SIG-M5 treated with dmso at 0.1 percent for 504 hours (cell line): ENCODE measurements around the gene KCNG3.

Experiments used
- DNase-seq: peaks from one replicate; lab custom pipeline; 2025; ENCODE audit not compliant: unreplicated experiment; lab: John Stamatoyannopoulos, UW

KCNG3 gene

GRCh38 chr2:42493468-42494354 is at the start of gene KCNG3:
Gene KCNG3 (minus strand): TSS chr2:42493982. CDS start chr2:42493501, 481 bp downstream.
- no peak for DNase-seq

- DNase-seq = no peak
Observed at GRCh38 chr2:42542871-42543270, 49.1 kb upstream of the KCNG3 start.

DNA sequence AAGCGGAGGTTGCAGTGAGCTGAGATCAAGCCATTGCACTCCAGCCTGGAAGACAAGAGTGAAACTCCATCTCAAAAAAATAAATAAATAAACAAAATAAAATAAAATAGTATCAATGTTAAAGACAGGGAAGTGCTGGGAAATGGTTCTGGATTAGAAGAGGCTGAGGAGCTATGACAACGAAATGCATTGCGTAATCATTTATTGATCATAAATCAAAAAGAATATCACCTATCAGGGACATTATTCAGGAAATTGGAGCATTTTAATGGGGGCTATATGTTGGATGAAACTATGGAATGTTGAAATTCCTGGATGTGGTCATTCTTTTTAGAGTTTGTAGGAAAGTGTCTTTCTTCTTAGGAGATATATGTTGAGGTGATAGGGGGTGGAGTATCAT is 43.7 kb upstream of the KCNG3 start:
- DNase-seq = no peak

- no peak for DNase-seq
Observed at GRCh38 chr2:42532397-42532796, 38.6 kb upstream of the KCNG3 start.

- no peak for DNase-seq
Observed at GRCh38 chr2:42523341-42523740, 29.6 kb upstream of the KCNG3 start.

GRCh38 chr2:42522035-42522434 is 28.3 kb upstream of the KCNG3 start:
- no peak for DNase-seq

GRCh38 chr2:42519624-42520023 is 25.8 kb upstream of the KCNG3 start:
- no peak for DNase-seq

DNA sequence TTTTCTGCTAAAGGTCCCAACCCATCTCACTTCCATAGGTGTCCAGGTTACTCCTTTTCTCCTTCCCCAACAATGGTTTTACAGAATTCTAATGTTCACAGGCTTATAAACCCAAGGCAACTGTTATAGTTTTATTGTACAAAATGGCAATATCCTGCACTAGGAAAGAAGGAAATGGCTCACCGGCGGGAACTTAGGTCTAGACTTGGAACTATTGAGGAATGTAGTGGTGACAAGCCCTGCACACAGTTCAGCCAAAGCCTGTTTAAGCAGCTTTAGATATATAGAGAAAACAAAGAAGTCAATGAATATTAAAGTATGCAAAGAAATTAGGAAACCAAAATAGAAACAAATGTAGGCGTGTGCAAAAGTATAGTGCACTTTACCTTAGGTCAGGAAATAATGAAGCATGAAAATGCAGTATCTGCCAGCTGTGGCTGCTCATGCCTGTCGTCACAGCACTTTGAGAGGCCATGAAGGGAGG is 22.7 kb upstream of the KCNG3 start:
- no peak for DNase-seq

GRCh38 chr2:42513252-42513918 is 19.6 kb upstream of the KCNG3 start:
- peak; percentile 59 for DNase-seq

GRCh38 chr2:42510608-42511243 is 16.9 kb upstream of the KCNG3 start:
- DNase-seq = no peak

- no peak for DNase-seq
Observed at GRCh38 chr2:42510191-42510590, 16.4 kb upstream of the KCNG3 start.

- no peak for DNase-seq
Observed at GRCh38 chr2:42504364-42505230, 10.8 kb upstream of the KCNG3 start.

DNA sequence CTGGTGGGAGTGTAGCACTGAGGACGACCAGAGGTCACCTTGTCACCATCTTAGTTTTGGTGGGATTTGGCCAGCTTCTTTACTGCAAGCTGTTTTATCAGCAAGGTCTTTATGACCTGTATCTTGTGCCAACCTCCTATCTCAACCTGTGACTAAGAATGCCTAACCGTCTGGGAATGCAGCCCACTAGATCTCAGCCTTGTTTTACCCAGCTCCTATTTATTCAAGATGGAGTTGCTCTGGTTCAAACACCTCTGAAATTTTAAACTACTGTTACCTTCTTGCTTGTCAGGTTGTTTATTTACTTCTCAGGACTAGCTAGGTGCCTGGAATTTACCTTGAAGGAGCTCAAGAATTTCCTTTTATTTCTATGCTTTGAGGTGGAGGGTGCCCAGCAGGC is 9.5 kb upstream of the KCNG3 start:
- DNase-seq = no peak

DNA sequence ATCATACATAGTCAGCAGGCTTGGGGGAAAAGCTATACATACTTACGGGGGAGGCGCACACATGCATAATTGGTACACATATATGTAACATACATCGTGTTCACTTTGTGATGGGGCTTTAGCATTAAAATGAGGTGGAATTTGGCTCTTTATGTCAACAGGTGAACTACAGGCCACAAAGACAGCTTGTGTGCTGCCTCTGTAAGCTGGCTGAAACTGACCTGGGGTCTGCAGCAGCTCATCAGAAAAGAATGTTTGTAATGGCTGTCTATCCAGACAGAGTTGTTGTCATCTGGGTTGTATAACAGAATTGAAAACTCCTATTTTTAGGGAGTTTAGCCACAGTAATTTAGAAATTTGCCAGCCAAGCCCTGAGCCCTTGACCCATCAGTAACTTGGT is 4.7 kb upstream of the KCNG3 start:
- DNase-seq = no peak

DNA sequence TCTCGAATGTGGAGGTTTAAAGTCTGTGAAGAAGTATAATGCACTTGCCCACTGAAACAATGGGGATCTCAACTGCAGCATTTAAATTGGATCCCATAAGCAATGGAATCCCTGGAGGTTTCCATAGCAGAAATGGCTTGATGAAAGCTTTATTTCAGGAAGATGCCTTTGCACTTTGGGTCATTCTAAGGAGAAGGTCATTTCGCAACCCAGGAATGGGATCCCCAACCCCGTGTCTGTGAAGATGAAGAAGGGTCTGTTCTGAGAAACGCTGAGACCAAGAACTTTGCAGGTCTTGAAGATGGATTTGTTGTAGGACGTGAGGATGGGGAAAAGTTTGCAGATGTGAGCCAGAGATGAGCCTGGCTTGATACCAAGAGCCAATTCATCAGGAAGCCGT is 1.8 kb upstream of the KCNG3 start:
- no peak for DNase-seq

DNA sequence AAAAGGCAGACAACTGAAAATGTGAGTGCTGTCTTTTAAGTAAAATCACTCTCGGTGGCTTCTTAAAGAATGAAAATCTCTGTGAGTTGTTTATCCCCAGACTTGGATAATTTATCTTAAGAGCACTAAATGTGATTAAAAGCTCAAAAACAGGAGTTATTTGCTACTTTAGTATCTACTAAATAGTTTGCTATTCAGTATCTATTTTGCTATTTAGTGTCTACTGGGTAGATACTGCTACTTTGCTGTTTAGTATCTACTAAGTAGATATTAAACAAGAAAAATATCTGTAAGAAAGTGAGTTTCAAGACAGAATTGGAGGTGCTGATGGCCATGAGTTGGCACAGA is 1.4 kb upstream of the KCNG3 start:
- no peak for DNase-seq

DNA sequence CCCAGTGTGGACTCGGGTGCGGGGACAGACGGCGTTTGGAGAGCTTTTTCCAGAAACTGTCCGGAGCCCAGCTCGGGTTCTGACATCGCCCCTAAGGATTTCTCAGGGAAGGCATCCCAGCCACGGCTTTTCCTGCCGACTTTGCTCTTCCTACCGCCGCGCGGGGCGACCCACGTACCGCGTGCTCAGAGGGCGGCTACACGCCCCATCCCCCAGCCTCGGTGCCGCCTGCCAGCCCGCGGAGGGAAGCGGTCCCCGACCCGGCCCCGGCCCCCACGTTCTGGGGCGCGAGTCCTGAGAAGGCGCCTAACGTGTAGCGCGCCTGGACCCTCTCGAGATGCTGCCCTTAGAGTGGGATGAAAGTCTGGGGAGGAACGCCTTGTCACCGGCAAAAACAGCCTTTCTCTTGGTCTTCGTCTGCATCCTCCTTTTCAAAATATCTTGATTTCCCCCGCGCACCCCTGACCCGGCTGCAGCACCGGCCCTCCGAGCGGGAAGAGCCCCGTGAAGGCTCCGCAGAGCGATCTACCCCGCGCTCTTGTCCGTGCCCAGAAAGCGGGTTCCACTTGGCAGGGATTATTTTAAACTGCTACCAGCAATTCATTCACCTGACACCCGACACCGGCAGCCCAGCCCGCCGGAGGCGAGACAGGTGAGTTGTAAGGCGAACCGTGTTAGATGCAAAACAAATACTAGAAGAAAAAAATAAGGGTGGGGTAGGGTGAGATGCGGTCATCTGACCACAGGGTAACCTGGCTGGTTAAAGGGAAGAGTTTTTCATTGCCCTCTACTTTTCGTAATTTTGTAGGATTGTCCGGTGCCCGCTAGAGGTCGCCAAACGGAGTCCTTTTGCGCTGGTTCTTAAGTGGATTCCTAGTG is 812 bp upstream of the KCNG3 start:
- DNase-seq = peak; percentile 86

GRCh38 chr2:42492691-42493467 is 903 bp downstream of the KCNG3 start:
- no peak for DNase-seq

DNA sequence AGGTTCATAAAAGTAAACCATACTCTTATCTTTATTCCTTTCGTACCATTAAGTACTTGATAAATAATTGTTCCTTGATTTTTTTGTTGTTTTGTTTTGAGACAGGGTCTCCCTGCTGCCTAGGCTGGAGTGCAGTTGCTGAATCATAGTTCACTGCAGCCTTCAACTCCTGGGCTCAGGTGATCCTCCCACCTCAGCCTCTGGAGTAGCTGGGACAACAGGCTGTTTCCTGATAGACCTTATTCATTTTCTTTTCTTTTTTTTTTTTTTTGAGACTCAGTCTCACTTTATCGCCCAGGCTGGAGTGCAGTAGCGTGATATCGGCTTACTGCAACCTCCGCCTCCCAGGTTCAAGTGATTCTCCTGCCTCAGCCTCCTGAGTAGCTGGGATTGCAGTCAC is 5.5 kb downstream of the KCNG3 start:
- DNase-seq = no peak
